CD4-positive, alpha-beta memory T cell (primary cell): ENCODE measurements around the gene CAMKMT. TPM values are rescaled to one million over a fixed set of nuclear protein-coding genes. Genes with fewer than 3 reads are reported as not detected.

Experiments
- CTCF ChIA-PET: fragments of 350-600 bp; sonication (Branson Sonifier 250); formaldehyde crosslinking; loops from one replicate; lab custom pipeline; 2021; ENCODE audit warnings: inconsistent platforms; ENCODE audit not compliant: partially characterized antibody; lab: Charles Lee
- POLR2A ChIA-PET: fragments of 350-600 bp; sonication (Branson Sonifier 250); formaldehyde crosslinking; loops from one replicate; lab custom pipeline; 2021; ENCODE audit not compliant: partially characterized antibody; lab: Charles Lee
- DNase-seq, 5 donors: peaks; one replicate each; pipeline versions ENCODE4 v3.0.0 to v3.0.0-alpha.2; 2020 to 2022; ENCODE audit warnings: mixed read lengths in 1 of 5
- H3K27ac ChIP-seq: one replicate; pipeline ENCODE4 v1.7.0; 2013; ENCODE audit warnings: low read depth, low read length
- H3K27me3 ChIP-seq: 2 replicates; pipeline ENCODE4 v1.7.0; 2013; ENCODE audit warnings: mild to moderate bottlenecking, low read length, moderate library complexity; ENCODE audit not compliant: insufficient read depth
- H3K36me3 ChIP-seq: 2 replicates; pipeline ENCODE4 v1.7.0; 2013; ENCODE audit warnings: mild to moderate bottlenecking, low read length, moderate library complexity; ENCODE audit not compliant: insufficient read depth
- H3K4me1 ChIP-seq: 2 replicates; pipeline ENCODE4 v1.7.0; 2013; ENCODE audit warnings: mild to moderate bottlenecking, low read length, moderate library complexity; ENCODE audit not compliant: insufficient read depth
- H3K4me3 ChIP-seq, 2 donors: one replicate each; pipeline ENCODE4 v1.7.0; 2013; ENCODE audit warnings: low read length in 2 of 2, mild to moderate bottlenecking in 1 of 2
- H3K9me3 ChIP-seq, 2 donors: one replicate each; pipeline ENCODE4 v1.7.0; 2013; ENCODE audit warnings: low read length in 2 of 2, control low read depth in 1 of 2; ENCODE audit not compliant: control insufficient read depth in 1 of 2
- H3K27ac Mint-ChIP-seq, 7 donors: one replicate each; pipeline ENCODE4 v1.8.0; 2020 to 2021; ENCODE audit warnings: mixed read lengths in 7 of 7, mild to moderate bottlenecking in 6 of 7, inconsistent platforms in 3 of 7, moderate library complexity in 3 of 7
- H3K27me3 Mint-ChIP-seq, 2 donors: one replicate each; pipeline ENCODE4 v1.8.0; 2020 to 2021; ENCODE audit warnings: mixed read lengths in 2 of 2
- H3K36me3 Mint-ChIP-seq, 2 donors: one replicate each; pipeline ENCODE4 v1.8.0; 2020 to 2021; ENCODE audit warnings: mixed read lengths in 2 of 2, inconsistent platforms in 1 of 2, mild to moderate bottlenecking in 1 of 2
- H3K4me1 Mint-ChIP-seq, 4 donors: one replicate each; pipeline ENCODE4 v1.8.0; 2020 to 2021; ENCODE audit warnings: mixed read lengths in 4 of 4, mild to moderate bottlenecking in 1 of 4
- H3K4me3 Mint-ChIP-seq, 8 donors: one replicate each; pipeline ENCODE4 v1.8.0; 2020 to 2021; ENCODE audit warnings: mixed read lengths in 8 of 8, mild to moderate bottlenecking in 7 of 8, moderate library complexity in 6 of 8, inconsistent platforms in 3 of 8
- H3K9me3 Mint-ChIP-seq, 8 donors: one replicate each; pipeline ENCODE4 v1.8.0; 2020 to 2021; ENCODE audit warnings: mixed read lengths in 8 of 8, mild to moderate bottlenecking in 5 of 8, inconsistent platforms in 3 of 8, moderate library complexity in 1 of 8
- intact Hi-C: fragments of 100-400 bp; cut with micrococcal nuclease; formaldehyde crosslinking; loops from one replicate; pipeline ENCODE4 v1.15.1; 2023
- polyA plus RNA-seq, 2 donors: library from polyadenylated mRNA; unstranded; fragments of 300-500 nt; fragmentation: Illumina TruSeq; gene quantifications; one replicate each; pipeline ENCODE4 v1.2.3, GENCODE V29; 2021
- total RNA-seq, 2 experiments: library from RNA; stranded (reverse); gene quantifications; one replicate each; pipeline ENCODE4 v1.2.3, GENCODE V29; 2021

The CAMKMT gene
- total and polyA plus RNA-seq, 4 experiments from 2014 or later: 9.3 to 19.7 (median 15.7) TPM

GRCh38 chr2:44763275-44763782, 401.6 kb downstream of the CAMKMT start:
- H3K36me3 Mint-ChIP-seq: peaks cover 2 to 13% of the 10 kb centered on the region in 2 donors
- Histone ChIP-seq H3K9me3 (no peaks in the 10 kb centered on the region), H3K27me3 (no peaks in the 10 kb centered on the region), H3K27ac (no peak overlapping the region), H3K4me3 (no peak overlapping the region), H3K4me1 (no peaks in the 10 kb centered on the region), H3K36me3 (no peaks in the 10 kb centered on the region)
- POLR2A ChIA-PET: no interaction called here
- no peak overlapping the region for H3K27ac Mint-ChIP-seq
- no peaks in the 10 kb centered on the region for H3K27me3 Mint-ChIP-seq
- H3K4me3 Mint-ChIP-seq: no peak overlapping the region
- CTCF ChIA-PET: no interaction called here
- DNase-seq: no peak
- no peaks in the 10 kb centered on the region for H3K4me1 Mint-ChIP-seq
- H3K9me3 Mint-ChIP-seq: peaks cover 0 to 3% (median 0%) of the 10 kb centered on the region in 8 donors
- intact Hi-C loops: no loop called here

DNA sequence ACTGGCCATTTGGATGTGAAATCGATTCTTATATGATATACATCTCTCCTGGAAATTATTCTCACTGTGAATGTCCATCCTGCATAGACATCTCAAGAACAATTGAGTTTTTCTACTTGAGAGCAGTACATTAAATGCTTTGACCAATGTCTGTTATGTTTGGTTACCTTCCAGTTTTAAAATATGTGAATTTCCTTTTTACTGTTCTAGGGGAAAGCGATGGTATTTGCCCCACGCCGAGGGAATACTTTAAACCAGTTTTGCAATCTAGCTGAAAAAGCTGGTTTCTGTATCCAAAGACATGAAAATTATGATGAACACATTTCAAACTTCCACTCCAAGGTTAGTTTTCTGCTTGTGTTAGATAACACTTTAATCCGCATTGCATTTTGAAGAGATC, 404.5 kb downstream of the CAMKMT start:
- no peaks in the 10 kb centered on the region for H3K27me3 Mint-ChIP-seq
- H3K36me3 ChIP-seq: no peaks in the 10 kb centered on the region
- DNase-seq: no peak
- H3K9me3 ChIP-seq: no peaks in the 10 kb centered on the region
- POLR2A ChIA-PET: no interaction called here
- H3K4me1 Mint-ChIP-seq: no peaks in the 10 kb centered on the region
- no peaks in the 10 kb centered on the region for H3K27me3 ChIP-seq
- H3K4me1 ChIP-seq: no peaks in the 10 kb centered on the region
- no peak overlapping the region for H3K27ac Mint-ChIP-seq
- no peak overlapping the region for H3K27ac ChIP-seq
- H3K4me3 ChIP-seq: no peak overlapping the region
- CTCF ChIA-PET: no interaction called here
- no peak overlapping the region for H3K4me3 Mint-ChIP-seq
- peaks cover 0 to 3% (median 0%) of the 10 kb centered on the region in 8 donors for H3K9me3 Mint-ChIP-seq
- intact Hi-C loops: no loop called here
- peaks cover 2 to 15% of the 10 kb centered on the region in 2 donors for H3K36me3 Mint-ChIP-seq

GRCh38 chr2:44766777-44767176, 405.0 kb downstream of the CAMKMT start:
- POLR2A ChIA-PET: no interaction called here
- Mint-ChIP-seq H3K27me3 (no peaks in the 10 kb centered on the region), H3K4me1 (no peaks in the 10 kb centered on the region), H3K4me3 (no peak overlapping the region), H3K9me3 (peaks cover 0 to 3% (median 0%) of the 10 kb centered on the region in 8 donors), H3K27ac (no peak overlapping the region), H3K36me3 (peaks cover 2 to 19% of the 10 kb centered on the region in 2 donors)
- H3K4me3 ChIP-seq: no peak overlapping the region
- no peaks in the 10 kb centered on the region for H3K27me3 ChIP-seq
- intact Hi-C loops: no loop called here
- CTCF ChIA-PET: no interaction called here
- no peak overlapping the region for H3K27ac ChIP-seq
- no peaks in the 10 kb centered on the region for H3K4me1 ChIP-seq
- DNase-seq: no peak
- no peaks in the 10 kb centered on the region for H3K9me3 ChIP-seq
- H3K36me3 ChIP-seq: no peaks in the 10 kb centered on the region

DNA sequence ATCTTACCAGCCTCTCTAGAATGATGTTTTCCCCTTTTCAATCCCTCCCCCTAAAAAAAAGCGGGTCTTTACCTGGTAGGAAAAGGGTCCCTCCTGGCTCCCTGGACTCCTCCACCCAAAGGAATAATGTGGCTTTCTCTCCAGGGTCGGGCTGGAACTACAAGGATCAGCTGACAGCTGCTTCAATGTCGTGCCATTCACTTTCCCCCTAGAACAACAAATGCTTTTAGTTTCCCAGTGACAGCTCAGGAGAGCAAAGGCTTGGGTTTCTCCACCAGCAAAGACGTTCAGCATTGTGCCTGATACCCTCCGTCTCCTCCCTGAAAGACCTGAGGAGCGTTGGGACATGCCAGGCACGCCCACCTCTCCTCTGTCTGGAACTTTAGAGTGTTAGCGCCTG, 405.9 kb downstream of the CAMKMT start:
- H3K9me3 Mint-ChIP-seq: peaks cover 0 to 2% (median 0%) of the 10 kb centered on the region in 8 donors
- Histone ChIP-seq H3K27me3 (no peaks in the 10 kb centered on the region), H3K9me3 (no peaks in the 10 kb centered on the region), H3K27ac (no peak overlapping the region), H3K4me3 (no peak overlapping the region), H3K36me3 (no peaks in the 10 kb centered on the region), H3K4me1 (no peaks in the 10 kb centered on the region)
- H3K4me1 Mint-ChIP-seq: no peaks in the 10 kb centered on the region
- ChIA-PET POLR2A (no interaction called here), CTCF (no interaction called here)
- no peak overlapping the region for H3K4me3 Mint-ChIP-seq
- intact Hi-C loops: no loop called here
- H3K36me3 Mint-ChIP-seq: peaks cover 5 to 28% of the 10 kb centered on the region in 2 donors
- no peaks in the 10 kb centered on the region for H3K27me3 Mint-ChIP-seq
- no peak overlapping the region for H3K27ac Mint-ChIP-seq
- DNase-seq: no peak

DNA sequence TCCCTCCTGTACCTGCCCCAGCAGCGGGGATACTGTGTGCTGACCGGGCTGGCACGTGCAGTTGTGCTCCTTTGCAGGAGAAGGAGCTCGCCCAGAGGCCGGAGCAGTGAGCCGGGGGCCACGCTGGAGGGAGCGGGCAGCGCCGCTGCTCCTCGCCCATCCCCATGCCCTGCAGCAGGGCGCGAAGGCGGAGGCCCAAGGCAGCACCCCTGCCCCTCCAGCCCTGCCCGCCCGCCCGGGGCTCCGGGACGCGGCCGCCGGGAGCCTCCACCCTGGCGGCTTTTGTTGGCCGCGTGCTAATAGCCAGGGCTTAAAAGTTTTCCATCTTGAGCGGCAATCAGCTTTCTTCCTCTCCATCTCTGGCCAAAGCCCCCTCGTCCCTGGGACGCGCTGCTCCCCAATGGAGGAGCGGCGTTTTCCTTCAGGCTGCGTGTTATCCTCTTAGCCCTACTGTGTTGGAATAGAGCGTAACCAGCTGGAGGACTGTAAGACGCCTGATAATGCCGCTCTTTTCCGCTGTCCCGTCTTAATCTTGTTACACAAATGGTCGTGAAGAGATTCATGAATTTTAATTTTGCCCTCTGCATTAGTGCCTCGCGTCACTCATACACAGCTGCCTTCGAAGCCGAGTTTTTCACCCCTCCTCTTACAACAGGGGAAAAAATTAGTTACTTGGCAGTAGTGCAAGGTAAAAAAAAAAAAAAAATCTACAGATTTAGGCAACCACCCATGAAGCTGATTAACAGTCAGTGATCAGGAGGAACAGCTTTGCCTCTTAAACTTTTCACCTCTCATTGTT, 406.9 kb downstream of the CAMKMT start:
- no peak overlapping the region for H3K27ac Mint-ChIP-seq
- CTCF ChIA-PET: no interaction called here

GRCh38 chr2:44769349-44770011, 407.7 kb downstream of the CAMKMT start:
- H3K36me3 ChIP-seq: no peaks in the 10 kb centered on the region
- H3K4me1 Mint-ChIP-seq: no peaks in the 10 kb centered on the region
- no peaks in the 10 kb centered on the region for H3K9me3 ChIP-seq
- ChIA-PET POLR2A (interaction anchor here (0.6 kb wide), 1 partner anchor 35 kb away, joined by 3 read pairs; no protein-coding TSS in a partner anchor), CTCF (no interaction called here)
- H3K27me3 ChIP-seq: no peaks in the 10 kb centered on the region
- H3K4me3 Mint-ChIP-seq: no peak overlapping the region
- no peak overlapping the region for H3K27ac ChIP-seq
- no peak for DNase-seq
- H3K27ac Mint-ChIP-seq: no peak overlapping the region
- intact Hi-C loops: no loop called here
- H3K27me3 Mint-ChIP-seq: no peaks in the 10 kb centered on the region
- no peaks in the 10 kb centered on the region for H3K4me1 ChIP-seq
- H3K4me3 ChIP-seq: no peak overlapping the region
- H3K9me3 Mint-ChIP-seq: no peaks in the 10 kb centered on the region
- H3K36me3 Mint-ChIP-seq: peaks cover 6 to 32% of the 10 kb centered on the region in 2 donors

More for the DNA sequence above, 406.9 kb downstream of the CAMKMT start:
- no peaks in the 10 kb centered on the region for H3K9me3 Mint-ChIP-seq
- Histone ChIP-seq H3K9me3 (no peaks in the 10 kb centered on the region), H3K4me3 (no peak overlapping the region), H3K27ac (no peak overlapping the region), H3K36me3 (no peaks in the 10 kb centered on the region), H3K27me3 (no peaks in the 10 kb centered on the region), H3K4me1 (no peaks in the 10 kb centered on the region)
- no peaks in the 10 kb centered on the region for H3K4me1 Mint-ChIP-seq
- no peaks in the 10 kb centered on the region for H3K27me3 Mint-ChIP-seq
- H3K4me3 Mint-ChIP-seq: no peak overlapping the region
- intact Hi-C loops: no loop called here
- H3K36me3 Mint-ChIP-seq: peaks cover 6 to 32% of the 10 kb centered on the region in 2 donors
- POLR2A ChIA-PET: interaction anchor here (0.6 kb wide), 1 partner anchor 35 kb away, joined by 3 read pairs; no protein-coding TSS in a partner anchor
- no peak for DNase-seq
